Activated B cell treated with CpG ODN at 0.5 μM for 24 hours (primary cell): Measurements from ENCODE around the gene CD2AP. TPM values are rescaled to one million over a fixed set of nuclear protein-coding genes. Genes with fewer than 3 reads are reported as not detected.

Experiments
- ATAC-seq: fragments of 200-7000 bp; cut with Tn5 transposase; one replicate; pipeline ENCODE4 v1.10.0; 2021; ENCODE audit warnings: low read depth, mild to moderate bottlenecking, moderate library complexity
- CTCF ChIA-PET: fragments of 350-600 bp; sonication (Branson Sonifier 250); formaldehyde crosslinking; loops from one replicate; lab custom pipeline; 2021; ENCODE audit warnings: antibody characterized with exemption; lab: Charles Lee
- POLR2A ChIA-PET: fragments of 350-600 bp; sonication (Branson Sonifier 250); formaldehyde crosslinking; loops from one replicate; lab custom pipeline; 2021; ENCODE audit warnings: antibody characterized with exemption; lab: Charles Lee
- DNase-seq: peaks from one replicate; pipeline ENCODE4 v3.0.0; 2022
- H3K27ac Mint-ChIP-seq: one replicate; pipeline ENCODE4 v1.8.0; 2020; ENCODE audit warnings: mixed read lengths
- H3K27me3 Mint-ChIP-seq: one replicate; pipeline ENCODE4 v1.8.0; 2021; ENCODE audit warnings: mixed read lengths
- H3K36me3 Mint-ChIP-seq: one replicate; pipeline ENCODE4 v1.8.0; 2021; ENCODE audit warnings: low read depth, mixed read lengths
- H3K4me1 Mint-ChIP-seq: one replicate; pipeline ENCODE4 v1.8.0; 2021; ENCODE audit warnings: mixed read lengths
- H3K4me3 Mint-ChIP-seq: one replicate; pipeline ENCODE4 v1.8.0; 2020; ENCODE audit warnings: mild to moderate bottlenecking, mixed read lengths
- H3K9me3 Mint-ChIP-seq: one replicate; pipeline ENCODE4 v1.8.0; 2020; ENCODE audit warnings: mixed read lengths
- CTCF ChIP-seq: fragments of 200-600 bp; IDR thresholded peaks from one replicate; pipeline ENCODE4 v1.8.0; 2022; ENCODE audit warnings: antibody characterized with exemption, mild to moderate bottlenecking
- intact Hi-C: fragments of 100-400 bp; cut with micrococcal nuclease; formaldehyde crosslinking; loops from one replicate; pipeline ENCODE4 v1.15.1; 2024
- total RNA-seq: library from RNA; stranded (reverse); gene quantifications from 2 replicates; pipeline ENCODE4 v1.2.3, GENCODE V29; 2022

Gene CD2AP
- total RNA-seq, 1 donor from 2014 or later: 34.1 TPM

DNA sequence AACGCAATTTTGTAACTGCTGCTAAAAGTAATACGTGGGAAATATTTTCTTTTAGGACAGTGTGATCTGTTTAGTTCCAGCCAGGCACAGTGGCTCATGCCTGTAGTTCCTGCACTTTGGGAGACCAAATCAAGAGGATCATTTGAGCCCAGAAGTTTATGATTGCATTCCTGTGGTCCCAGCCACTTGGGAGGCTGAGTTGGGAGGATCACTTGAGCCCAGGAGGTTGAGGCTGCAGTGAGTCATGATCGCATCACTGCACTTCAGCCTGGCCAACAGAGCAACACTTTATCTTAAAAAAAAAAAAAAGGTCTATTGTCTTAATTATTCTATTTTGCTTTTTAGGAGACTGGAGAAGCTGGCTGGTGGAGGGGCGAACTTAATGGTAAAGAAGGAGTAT, 101.5 kb downstream of the CD2AP start:
- intact Hi-C loops: loop anchor here (5.0 kb wide), 1 partner anchor 167 kb away; no protein-coding TSS in a partner anchor
- CTCF ChIA-PET: no interaction called here
- no peaks in the 10 kb centered on the region for H3K9me3 Mint-ChIP-seq
- no peak for TF ChIP-seq CTCF
- no peaks in the 10 kb centered on the region for H3K27me3 Mint-ChIP-seq
- H3K36me3 Mint-ChIP-seq: peaks cover 57% of the 10 kb centered on the region
- POLR2A ChIA-PET: no interaction called here
- no peaks in the 10 kb centered on the region for H3K4me1 Mint-ChIP-seq
- no peak for ATAC-seq
- no peak overlapping the region for H3K4me3 Mint-ChIP-seq
- DNase-seq: no peak
- no peak overlapping the region for H3K27ac Mint-ChIP-seq

DNA sequence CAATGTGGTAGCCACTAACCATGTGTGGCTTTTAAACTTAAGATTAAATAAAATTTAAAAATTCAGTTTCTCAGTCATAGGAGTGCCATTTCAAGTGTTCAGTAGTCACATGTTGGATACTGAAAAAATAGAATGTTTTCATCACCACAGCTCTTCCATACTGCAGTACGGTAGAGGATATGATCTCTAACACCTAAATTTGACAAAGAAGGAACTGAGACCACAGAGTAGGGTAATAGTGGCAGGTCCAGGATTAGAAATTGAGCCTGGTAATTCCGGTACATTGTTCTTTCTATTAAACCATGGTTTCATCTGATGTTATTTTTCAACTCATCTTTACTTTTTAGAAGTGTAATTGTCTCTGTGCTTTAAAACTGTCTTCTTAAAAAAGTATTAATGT, 104.0 kb downstream of the CD2AP start:
- no peak overlapping the region for H3K27ac Mint-ChIP-seq
- POLR2A ChIA-PET: interaction anchor here (1.1 kb wide), 1 partner anchor 104 kb away, joined by 3 read pairs; no protein-coding TSS in a partner anchor
- H3K36me3 Mint-ChIP-seq: peaks cover 72% of the 10 kb centered on the region

DNA sequence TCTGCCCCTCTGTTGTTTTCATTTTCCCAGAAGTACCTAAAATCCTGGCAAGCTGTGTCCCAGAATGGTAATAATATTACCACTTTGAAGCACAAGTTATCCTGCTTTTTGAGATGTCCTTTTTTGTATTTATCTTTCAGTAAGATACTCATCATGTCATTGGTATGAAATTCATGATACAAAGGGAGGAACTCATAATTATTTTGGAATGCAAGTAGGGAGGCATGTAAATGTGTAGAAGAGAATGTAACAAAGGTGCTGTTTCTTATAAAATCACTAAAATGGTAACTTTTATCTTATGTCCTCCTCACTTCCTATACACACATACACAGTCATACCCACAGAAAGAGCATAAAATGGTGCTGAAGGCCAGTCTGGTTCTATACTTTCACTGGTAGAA, 109.9 kb downstream of the CD2AP start:
- Mint-ChIP-seq H3K27me3 (no peaks in the 10 kb centered on the region), H3K9me3 (no peaks in the 10 kb centered on the region), H3K27ac (no peak overlapping the region), H3K4me1 (peaks cover 6% of the 10 kb centered on the region), H3K36me3 (peaks cover 81% of the 10 kb centered on the region), H3K4me3 (no peak overlapping the region)
- ChIA-PET CTCF (no interaction called here), POLR2A (no interaction called here)
- no peak for TF ChIP-seq CTCF
- DNase-seq (no peak), ATAC-seq (no peak)
- intact Hi-C loops: no loop called here

More for the DNA sequence above, 104.0 kb downstream of the CD2AP start:
- DNase-seq (no peak), ATAC-seq (no peak)
- Mint-ChIP-seq H3K9me3 (no peaks in the 10 kb centered on the region), H3K4me1 (no peaks in the 10 kb centered on the region), H3K27me3 (no peaks in the 10 kb centered on the region), H3K4me3 (no peak overlapping the region)
- CTCF ChIA-PET: no interaction called here
- TF ChIP-seq CTCF: no peak
- intact Hi-C loops: no loop called here

- DNase-seq: no peak
- H3K36me3 Mint-ChIP-seq: peaks cover 72% of the 10 kb centered on the region
These were observed 114.7 kb downstream of the CD2AP start for GRCh38 chr6:47592131-47592840.

More at GRCh38 chr6:47592131-47592840, 114.7 kb downstream of the CD2AP start:
- no peak overlapping the region for H3K27ac Mint-ChIP-seq
- no peak for ATAC-seq
- TF ChIP-seq CTCF: no peak
- H3K4me1 Mint-ChIP-seq: peaks cover 10% of the 10 kb centered on the region
- no peak overlapping the region for H3K4me3 Mint-ChIP-seq
- intact Hi-C loops: no loop called here
- H3K9me3 Mint-ChIP-seq: no peaks in the 10 kb centered on the region
- ChIA-PET CTCF (no interaction called here), POLR2A (no interaction called here)
- no peaks in the 10 kb centered on the region for H3K27me3 Mint-ChIP-seq
